GM18870 (cell line): ENCODE measurements around the gene SOST.

ENCODE experiments used
- ATAC-seq: cut with Tn5 transposase; IDR thresholded peaks from one replicate; pipeline ENCODE4 v1.9.1; 2021; ENCODE audit warnings: moderate library complexity; ENCODE audit not compliant: unreplicated experiment

SOST gene

DNA sequence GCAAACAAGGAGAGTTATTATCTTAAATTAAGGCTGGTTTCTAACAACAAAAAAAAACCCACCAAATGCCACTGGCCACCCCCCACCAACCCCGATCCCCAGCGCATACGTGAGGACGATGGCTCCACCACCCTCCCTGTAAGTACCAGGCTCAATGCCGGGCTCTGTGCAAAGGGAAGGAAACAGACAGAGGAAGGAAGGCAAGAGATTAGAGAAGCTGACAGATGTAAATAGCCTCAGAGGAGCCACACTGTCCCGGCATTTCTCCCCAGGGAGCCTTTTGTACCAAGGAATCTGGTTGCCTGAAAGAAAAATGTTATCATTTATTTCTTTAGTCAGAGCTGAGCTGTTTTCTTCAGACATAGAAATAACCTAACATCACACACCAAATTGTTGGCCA lies 13.1 kb downstream of the SOST start:
- no peak for ATAC-seq

DNA sequence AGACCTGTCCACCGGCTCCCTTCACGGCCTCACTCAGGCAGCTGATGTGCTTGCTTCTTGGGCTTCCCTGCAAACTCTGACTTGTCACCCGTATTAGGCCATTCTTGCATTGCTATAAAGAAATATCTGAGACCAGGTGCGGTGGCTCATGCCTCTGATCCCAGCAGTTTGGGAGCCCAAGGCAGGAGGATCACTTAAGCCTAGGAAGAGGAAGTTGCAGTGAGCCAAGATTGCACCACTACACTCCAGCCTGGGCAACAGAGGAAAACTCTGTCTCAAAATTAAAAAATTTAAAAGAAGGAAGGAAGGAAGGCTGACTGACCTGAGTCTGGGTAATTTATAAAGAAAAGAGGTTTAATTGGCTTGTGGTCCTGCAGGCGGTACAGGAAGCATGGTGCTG lies 17.0 kb downstream of the SOST start:
- no peak for ATAC-seq

DNA sequence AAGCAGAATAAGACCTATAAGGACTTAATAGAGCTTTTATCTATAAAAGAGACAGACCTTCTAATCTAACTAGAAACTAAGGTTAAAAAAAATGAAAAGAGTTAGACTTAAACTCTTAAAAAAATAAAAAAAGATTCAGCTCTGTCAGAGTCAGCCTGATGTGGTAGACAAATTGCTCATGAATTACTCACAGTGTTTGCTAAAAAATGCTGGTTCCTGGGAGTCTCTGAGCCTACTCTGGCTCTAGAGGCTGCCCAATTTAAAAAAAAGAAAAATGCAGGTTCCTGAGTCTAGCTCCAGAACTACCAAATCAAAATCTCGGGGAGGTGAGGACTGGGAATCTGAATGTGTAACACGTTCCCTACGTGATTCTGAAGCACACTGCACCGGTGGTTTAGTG lies 18.1 kb downstream of the SOST start:
- no peak for ATAC-seq

DNA sequence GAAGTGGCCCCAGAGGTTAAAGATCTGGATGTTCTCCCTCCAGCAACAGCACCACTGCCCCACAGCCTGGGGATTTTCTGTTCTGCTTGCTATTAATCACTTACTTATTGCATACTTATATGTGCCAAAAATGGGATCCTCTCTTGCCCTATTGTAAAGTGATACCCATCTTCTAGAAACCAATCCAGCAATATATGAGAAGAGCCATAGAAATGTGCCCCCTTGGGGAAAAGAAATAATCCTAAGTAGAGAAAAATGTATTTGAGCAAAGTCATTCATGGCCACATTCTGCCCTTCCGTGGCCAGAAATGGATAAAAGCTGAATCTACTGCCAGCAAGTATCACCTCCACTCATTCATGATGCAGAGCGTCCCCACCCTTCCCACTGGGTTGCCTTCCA lies 20.9 kb downstream of the SOST start:
- no peak for ATAC-seq

DNA sequence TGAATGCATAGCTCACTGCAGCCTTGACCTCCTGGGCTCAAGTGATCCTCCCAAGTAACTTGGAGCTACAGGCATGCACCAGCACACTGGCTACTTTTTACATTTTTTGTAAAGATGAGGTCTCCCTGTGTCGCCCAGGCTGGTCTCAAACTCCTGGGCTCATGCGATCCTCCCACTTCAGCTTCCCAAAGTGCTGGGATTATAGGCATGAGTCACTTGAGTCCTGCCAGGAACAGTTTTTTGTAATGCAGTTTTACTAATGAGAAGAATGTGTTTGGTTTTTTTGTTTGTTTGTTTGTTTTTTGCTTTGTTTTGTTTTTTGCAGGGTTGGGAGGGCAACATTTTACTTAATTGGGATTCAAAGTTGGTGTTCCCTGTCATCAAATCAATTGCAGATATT lies 22.2 kb downstream of the SOST start:
- no peak for ATAC-seq

DNA sequence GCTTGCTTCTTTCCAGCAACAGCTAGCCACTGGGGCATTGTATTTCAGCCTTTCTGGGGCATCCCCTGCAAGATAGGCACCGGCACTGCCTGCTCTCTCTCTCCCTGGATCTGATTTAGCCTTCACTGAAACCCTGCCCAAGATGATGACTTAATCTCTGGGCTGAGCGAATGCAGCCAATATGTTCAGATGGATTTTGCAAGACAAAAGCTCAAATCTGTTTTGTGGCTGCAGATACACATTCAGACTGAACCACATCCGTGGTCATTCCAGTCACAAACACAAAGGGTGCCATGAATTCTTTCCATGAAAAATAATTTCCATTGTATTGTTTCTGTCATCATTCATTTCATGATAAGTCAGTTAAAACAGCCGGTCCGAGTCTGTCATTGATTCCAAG lies 24.2 kb downstream of the SOST start:
- no peak for ATAC-seq

DNA sequence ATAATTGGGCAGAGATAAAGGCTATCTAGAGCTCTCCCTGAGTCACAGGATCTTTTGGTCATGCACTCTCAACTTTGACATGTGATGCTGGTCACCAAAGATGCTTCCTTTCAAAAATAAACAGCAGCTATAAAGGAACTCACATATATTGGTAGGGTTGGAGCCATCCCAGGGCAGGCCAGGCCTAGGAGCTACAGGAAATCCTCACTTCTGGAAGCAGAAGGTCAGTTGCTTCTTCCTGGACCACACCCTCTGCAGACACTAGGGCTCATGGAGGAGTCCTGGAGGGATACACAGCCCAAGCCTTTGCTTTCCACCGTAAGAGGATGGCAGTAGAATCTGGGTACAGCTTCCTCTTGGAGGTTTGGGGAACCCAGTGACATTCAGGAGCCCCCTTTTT lies 24.6 kb downstream of the SOST start:
- ATAC-seq = no peak

DNA sequence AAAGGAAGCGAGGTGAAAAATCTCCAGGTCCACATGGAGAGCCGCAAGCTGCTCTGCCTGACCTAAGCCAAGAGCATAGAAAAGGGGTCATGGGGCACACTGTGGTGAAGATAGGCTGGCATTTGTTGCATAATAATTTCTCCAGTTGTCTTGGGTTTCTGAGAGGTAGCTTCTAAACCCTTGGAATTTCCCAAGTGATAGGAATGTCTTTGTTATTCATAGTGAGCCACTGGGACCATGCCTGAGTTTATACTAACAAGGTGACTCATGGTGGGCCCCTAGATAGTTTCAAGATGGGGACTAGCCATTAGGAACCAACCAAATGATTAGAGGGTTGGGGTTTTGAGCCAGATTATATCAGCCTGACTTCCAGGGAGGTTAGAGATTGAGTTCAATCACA lies 25.6 kb downstream of the SOST start:
- no peak for ATAC-seq

DNA sequence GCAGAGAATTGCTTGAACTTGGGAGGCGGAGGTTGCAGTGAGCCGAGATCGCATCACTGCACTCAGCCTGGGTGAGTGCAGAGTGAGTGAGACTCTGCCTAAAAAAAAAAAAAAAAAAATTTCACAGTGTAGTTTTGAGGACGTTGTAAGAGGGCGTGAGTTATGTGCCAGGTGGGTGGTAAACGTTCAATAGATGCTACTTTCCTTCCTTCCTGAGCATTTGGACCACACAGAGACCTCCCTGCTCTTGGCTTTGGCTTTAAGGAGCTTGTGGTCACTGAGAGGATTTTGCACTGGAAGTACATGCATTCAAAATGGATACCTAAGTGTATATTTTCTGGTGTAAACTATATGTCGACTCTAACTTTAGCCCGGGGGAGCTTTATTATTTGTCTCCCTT lies 30.5 kb downstream of the SOST start:
- no peak for ATAC-seq

DNA sequence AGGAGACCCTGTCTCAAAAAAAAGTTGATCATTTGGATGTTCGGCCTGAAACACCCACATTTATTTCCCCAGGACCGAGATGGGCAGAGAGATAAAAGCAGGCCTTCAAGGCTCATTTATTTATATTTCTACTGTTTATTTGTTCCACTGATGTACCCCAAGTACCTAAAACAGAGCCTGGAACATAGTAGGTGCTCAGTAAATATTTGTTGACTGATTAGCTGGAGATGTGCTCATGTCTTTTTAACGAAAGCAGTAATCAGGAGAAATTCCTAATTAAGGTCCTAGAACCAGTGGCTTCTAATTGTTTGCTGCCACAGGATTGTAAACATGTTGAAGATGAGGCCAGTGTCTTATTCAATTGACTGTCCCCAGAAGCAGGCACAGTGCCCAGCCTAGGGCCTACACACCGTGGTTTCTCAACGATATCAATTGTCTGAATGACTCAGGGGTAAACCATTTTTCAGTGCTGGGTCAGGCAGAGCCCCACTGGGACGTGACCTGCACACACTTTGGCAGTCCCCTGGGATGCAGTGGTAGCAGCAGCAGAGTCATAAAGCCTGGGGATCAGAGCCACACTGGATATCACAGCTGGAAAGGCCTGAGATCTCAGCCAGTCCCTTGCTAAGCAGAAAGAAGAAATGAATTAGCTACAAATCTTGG lies 34.8 kb downstream of the SOST start:
- ATAC-seq = no peak

DNA sequence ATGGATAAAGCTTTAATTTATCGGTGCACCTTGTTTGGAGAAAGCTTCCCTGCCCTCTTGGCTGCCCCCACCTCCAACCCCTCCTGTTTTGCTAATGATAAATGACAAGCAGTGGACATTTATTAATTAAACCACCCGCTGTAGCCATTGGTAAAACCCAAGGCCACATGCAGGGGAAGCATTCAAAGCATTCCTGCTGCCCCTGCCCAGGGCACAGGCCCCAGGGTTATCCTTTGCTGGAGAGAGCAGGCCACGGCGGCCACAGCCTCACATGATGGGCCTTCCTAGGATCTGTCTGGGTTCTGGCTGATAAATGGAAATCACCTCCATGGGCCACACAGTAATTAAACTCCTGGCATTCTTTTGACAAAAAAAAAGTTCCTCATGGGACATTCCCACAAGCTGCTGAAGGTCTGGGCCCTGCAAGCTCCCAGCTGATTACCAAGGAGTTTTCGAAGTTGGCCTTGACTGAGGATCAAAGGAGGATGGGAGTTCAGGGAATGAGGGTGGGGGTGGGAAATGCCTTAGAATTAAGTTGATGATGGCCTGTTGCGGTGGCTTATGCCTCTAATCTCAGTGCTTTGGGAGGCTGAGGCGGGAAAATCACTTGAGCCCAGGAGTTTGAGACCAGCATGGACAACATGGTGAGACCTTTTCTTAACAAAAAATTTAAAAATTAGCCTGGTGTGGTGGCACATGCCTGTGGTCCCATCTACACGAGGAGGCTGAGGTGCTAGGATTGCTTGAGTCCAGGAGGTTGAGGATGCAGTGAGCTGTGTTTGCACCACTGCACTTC lies 35.5 kb downstream of the SOST start:
- no peak for ATAC-seq

DNA sequence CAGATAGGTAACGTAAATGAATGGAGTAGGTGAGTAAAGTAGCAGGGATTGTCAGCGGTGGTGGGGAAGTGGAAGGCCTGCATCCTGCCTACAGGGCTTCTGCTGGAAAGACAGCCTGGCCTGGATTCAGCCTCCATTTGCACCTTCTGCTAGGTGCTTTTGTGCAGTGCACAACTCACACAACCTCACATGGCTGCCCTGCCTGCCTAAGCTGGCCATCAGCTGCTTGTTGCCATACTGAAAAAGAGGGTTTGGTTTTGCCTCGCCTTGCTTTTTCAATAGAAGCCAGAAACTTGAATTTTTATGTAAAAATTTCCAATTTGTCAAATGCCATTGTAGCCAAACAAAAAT lies 36.3 kb downstream of the SOST start:
- ATAC-seq = no peak

DNA sequence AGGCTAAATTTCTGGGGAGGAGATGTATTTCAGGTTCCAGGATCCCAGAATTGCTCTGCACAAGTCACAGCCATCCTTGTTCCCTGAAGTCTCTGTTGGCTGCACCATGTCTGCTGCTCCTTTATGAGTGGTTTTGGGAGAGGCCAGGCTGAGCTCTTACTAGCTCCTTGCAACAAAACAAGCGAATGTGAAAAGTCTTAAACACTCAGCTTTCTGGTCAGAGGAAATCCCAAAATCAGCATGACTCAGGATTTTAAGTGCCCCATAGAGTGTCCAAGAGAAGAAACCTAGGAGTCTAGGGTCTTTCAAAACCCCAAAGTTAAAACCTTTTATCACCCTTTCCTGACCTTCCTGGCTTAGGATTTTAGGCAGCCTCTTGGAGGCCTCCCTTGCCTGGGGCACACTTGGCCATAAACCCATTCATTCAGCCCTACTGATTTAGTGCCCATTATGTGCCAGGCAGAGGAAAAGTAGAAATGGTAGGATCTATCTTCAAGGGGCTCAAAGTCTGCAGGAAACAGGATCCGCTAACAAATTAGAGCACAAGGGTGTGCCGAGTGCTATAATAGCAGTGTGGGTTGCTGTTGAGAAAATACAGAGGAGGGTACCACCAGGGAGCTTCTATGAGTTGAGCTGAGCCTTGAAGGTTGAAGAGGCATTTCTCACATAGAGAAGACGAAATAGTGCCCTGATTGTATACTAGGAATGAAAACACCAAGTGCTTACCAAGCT lies 36.9 kb downstream of the SOST start:
- no peak for ATAC-seq

DNA sequence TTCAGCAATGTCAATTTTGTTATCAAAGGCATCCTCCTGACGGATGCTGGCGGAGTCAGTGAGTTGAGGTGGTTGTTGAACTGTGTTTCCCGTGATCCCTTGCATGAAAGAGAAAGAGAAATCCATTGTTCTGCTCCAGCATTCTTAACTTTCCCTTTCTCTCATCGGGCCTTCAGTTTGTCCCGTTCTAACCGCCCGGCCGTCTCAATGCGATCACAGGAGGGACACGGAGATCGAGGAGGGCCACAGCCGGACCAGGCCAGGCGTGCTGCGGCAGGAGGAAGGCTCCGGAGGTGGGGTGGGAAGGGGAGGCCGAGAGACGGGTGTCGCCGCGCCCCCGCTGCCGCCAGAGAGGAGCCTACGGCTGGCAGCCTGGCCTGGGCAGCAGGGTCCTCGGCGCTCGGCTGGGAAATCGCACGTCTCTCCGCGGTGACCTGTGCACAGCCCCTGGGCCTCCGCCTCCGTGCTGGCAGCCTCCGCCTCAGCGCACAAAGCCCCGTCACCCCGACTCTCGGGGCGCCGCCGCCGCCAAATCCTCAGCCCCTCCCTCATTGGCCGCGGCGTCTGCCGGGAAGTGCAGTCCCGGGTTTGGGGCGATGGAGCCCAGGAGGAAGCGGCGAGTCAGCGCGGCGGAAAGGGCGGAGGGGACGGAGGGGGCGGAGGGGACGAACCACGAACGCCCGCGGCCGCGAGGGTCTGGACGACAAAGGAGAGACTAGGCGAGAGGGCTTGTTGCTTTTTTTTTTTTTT lies 38.1 kb downstream of the SOST start:
- ATAC-seq = no peak

DNA sequence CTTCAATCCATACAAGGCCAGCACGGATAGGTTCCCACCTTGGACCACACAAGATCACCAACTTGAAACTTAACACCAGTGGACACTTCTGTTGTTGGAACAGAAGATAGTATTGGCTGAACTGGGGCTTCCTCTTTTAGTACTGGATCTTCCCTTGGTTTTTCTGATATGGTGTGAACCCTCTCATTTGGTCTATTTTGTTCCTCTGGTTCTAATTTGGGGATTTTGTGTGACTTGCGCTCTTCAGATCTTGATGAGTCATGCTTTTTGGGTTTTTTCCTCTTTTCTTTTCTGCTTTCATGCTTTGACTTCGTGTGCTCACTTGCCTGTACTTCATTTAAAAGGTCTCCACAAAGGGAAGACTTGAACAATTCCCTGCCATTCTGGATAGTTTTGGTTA lies 39.0 kb downstream of the SOST start:
- no peak for ATAC-seq

DNA sequence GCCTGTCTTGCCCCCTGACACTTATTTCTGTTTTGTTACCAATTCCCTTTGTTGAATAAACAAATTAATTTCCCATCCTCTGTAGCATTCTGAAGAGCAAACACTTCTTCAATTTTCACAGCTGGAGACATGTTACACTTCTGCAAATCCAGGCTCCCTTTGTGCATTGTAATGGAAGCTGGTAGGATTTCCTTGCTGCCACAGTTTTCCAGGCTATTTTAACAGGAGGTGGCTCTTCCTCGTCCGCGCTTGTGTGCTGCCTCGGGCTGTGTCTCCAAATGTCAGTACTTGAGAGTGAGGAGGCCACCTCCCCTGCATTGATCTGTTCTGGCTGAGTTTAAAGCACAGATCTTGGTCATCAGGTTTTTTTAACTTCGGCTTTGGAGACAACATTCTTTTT lies 40.0 kb downstream of the SOST start:
- ATAC-seq = no peak

DNA sequence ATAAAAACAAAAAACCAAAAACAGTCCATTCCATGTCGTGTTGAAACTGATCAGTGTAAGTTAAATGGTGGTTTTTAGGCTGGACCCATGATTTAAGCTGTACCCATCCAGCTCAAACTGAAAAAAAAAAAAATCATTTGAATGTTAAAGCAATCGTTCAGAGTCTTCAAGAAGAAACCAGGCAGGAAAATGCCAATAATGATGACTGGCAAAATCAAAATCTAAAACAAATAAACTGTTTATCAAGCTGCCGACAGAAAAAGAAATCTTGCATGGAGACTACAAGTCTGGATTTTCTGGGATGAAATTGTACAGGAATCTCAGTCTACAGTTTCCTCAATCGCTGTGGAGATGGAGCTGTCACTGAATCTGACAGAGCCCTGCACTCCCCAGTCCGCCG lies 40.7 kb downstream of the SOST start:
- no peak for ATAC-seq

DNA sequence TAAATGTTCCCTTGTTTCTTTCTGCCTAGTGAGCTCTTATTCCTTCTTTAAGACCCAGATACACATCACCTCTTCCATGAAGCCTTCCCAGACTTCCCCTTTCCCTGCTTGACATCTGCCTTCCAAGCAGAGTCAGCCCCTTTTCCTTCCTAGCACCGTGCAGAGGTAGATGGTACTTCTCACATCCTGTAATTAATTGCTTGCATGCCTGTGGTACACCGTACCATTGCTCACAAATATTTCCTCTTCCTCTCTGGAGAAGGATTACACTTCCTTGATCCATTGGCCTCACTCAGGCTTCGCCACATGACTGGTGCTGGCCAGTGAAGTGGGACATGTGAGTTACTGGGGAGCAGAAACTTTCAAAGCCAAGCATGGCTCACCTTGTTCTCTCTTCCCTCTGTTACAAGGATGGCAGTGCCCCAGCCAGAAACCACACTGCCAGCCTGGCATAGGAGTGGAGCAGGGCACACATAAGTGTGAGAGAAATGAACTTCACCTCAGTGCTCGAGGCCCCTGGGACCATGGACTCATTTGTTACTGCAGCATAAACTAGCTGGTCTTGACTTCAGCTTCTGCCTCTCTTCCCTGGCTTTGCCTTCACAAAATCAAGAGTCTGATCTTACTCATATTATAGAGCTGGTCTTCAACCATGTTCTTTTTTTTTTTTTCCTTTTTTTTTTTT lies 44.0 kb downstream of the SOST start:
- no peak for ATAC-seq

DNA sequence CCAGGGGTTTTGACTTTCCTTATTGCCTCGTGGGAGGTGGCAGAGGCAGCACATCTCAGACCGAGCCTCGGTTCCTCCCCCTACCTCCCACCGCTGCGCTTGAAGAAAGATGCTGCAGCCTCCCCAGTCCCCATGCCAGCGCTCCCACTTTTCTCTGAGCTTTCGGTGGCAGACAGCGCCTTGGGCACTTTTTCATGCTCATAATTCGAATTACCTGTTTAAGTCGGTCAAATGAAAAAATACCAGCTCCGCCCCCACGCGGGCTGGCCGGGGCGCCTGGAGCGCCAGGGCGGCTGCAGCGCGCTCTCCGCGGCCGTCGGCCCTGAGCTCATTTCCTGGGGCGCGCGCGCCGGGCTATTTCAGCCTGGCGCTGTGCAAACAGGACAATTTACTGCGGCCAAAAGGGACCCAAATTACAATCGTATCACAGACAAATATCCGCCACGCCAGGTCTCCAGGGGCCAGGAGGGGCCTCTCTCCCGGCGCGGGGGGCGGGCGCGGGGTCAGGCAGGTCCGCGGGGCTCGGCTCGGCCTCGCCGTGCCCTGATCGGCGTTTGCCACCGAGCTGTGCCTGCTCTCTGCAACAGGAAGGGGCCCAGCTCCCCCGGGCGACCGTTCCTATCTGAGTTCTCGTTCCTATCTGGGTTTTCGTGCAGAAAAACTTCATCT lies 45.0 kb downstream of the SOST start:
- no peak for ATAC-seq

DNA sequence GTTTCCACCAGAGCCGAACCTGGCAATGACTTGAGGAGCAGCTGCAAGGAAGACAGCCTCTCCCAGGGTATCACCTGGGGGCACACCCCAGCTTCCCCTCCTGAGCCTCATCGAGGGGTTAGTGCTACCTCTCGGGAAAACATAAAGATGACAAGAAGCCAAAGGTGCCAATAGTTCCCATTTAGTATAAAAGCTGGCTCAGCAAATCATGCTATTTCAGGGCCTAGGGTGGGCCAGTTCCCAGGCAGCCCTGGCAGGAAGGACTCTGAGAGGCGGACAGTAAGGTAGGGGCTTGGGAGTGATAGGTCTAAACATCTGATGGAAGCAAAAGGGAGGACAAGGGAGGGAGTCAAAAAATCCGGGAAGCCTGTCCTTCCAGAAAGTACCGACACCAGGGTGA lies 46.2 kb downstream of the SOST start:
- no peak for ATAC-seq
